IMR-90 (cell line): ENCODE measurements around the gene GLT1D1. TPM values are rescaled to one million over a fixed set of nuclear protein-coding genes. Genes with fewer than 3 reads are reported as not detected.
A peak's percentile ranks its signal among the peaks of the same experiment; 100 is the strongest.

Experiments
- ATAC-seq: fragments of 200-7000 bp; cut with Tn5 transposase; 2 replicates; pipeline ENCODE4 v1.9.1; 2020; ENCODE audit warnings: low read depth, mild to moderate bottlenecking, moderate library complexity
- BruUV-seq: library from RNA; stranded (reverse); fragments of 400-500 nt; replicated peaks from 2 replicates; lab custom pipeline; 2021; lab: Mats Ljungman, UMichigan
- CTCF ChIA-PET: fragments of 300-600 bp; formaldehyde crosslinking; extraction: SDS; loops from one replicate; lab custom pipeline; 2021; ENCODE audit warnings: antibody characterized with exemption; lab: Yijun Ruan, JAX
- POLR2A ChIA-PET: fragments of 300-600 bp; sonication (Branson Sonifier 250); formaldehyde crosslinking; loops from one replicate; lab custom pipeline; 2022; ENCODE audit warnings: antibody characterized with exemption; ENCODE audit not compliant: unreplicated experiment; lab: Charles Lee
- DNase-seq: peaks from one replicate; pipeline ENCODE4 v3.0.0; 2013
- H2AFZ ChIP-seq: replicated peaks from 2 replicates; pipeline ENCODE3; 2013; ENCODE audit warnings: low read length, mild to moderate bottlenecking; ENCODE audit not compliant: poor library complexity
- H2AK5ac ChIP-seq: 2 replicates; pipeline ENCODE4 v1.6.1; 2013; ENCODE audit warnings: low read depth, low read length, inconsistent platforms
- H2AK9ac ChIP-seq: replicated peaks from 2 replicates; pipeline ENCODE3; 2013; ENCODE audit warnings: mild to moderate bottlenecking, low read depth, low read length, moderate library complexity; ENCODE audit not compliant: poor library complexity
- H2BK120ac ChIP-seq: 2 replicates; pipeline ENCODE4 v1.6.1; 2013; ENCODE audit warnings: low read depth, low read length, inconsistent platforms
- H2BK15ac ChIP-seq: 3 replicates; pipeline ENCODE4 v1.6.1; 2013; ENCODE audit warnings: low read depth, low read length, inconsistent platforms
- H2BK20ac ChIP-seq: 2 replicates; pipeline ENCODE4 v1.6.1; 2013; ENCODE audit warnings: low read depth, mild to moderate bottlenecking, inconsistent platforms, low read length, moderate library complexity
- H2BK5ac ChIP-seq: 2 replicates; pipeline ENCODE4 v1.6.1; 2013; ENCODE audit warnings: mild to moderate bottlenecking, low read depth, low read length, inconsistent platforms; ENCODE audit not compliant: poor library complexity, severe bottlenecking
- H3K14ac ChIP-seq: replicated peaks from 2 replicates; pipeline ENCODE4 v1.6.1; 2013; ENCODE audit warnings: low read depth, low read length, inconsistent platforms
- H3K18ac ChIP-seq: 2 replicates; pipeline ENCODE4 v1.6.1; 2013; ENCODE audit warnings: low read depth, low read length, control low read depth
- H3K23ac ChIP-seq: 2 replicates; pipeline ENCODE4 v1.6.1; 2013; ENCODE audit warnings: low read depth, low read length, inconsistent platforms
- H3K27ac ChIP-seq: 2 replicates; pipeline ENCODE4 v1.5.1; 2013; ENCODE audit warnings: mild to moderate bottlenecking, control low read depth, low read length; ENCODE audit not compliant: insufficient read depth
- H3K27me3 ChIP-seq: 2 replicates; pipeline ENCODE4 v1.6.1; 2013; ENCODE audit warnings: low read length; ENCODE audit not compliant: control insufficient read depth, insufficient read depth
- H3K36me3 ChIP-seq: 2 replicates; pipeline ENCODE4 v1.6.1; 2013; ENCODE audit warnings: low read length, mixed read lengths; ENCODE audit not compliant: control insufficient read depth, insufficient read depth
- H3K4ac ChIP-seq: 2 replicates; pipeline ENCODE4 v1.6.1; 2013; ENCODE audit warnings: low read depth, low read length, inconsistent platforms
- H3K4me1 ChIP-seq: 2 replicates; pipeline ENCODE4 v1.6.1; 2013; ENCODE audit warnings: low read length, mixed read lengths; ENCODE audit not compliant: control insufficient read depth, insufficient read depth
- H3K4me2 ChIP-seq: 2 replicates; pipeline ENCODE4 v1.6.1; 2013; ENCODE audit warnings: low read depth, mild to moderate bottlenecking, control low read depth, low read length, moderate library complexity
- H3K4me3 ChIP-seq: 2 replicates; pipeline ENCODE4 v1.5.1; 2013; ENCODE audit warnings: low read depth, mild to moderate bottlenecking, control low read depth, low read length, moderate library complexity; ENCODE audit not compliant: insufficient read depth
- H3K56ac ChIP-seq: 2 replicates; pipeline ENCODE4 v1.6.1; 2013; ENCODE audit warnings: low read length, inconsistent platforms; ENCODE audit not compliant: insufficient read depth; ENCODE audit errors: extremely low read depth
- H3K79me1 ChIP-seq, 2 experiments: 2 replicates each; pipeline ENCODE4 v1.6.1; 2013; ENCODE audit warnings: low read length in 2 of 2, inconsistent platforms in 1 of 2, low read depth in 1 of 2
- H3K9ac ChIP-seq: 2 replicates; pipeline ENCODE4 v1.6.1; 2013; ENCODE audit warnings: low read depth, low read length, control low read depth
- H3K9me1 ChIP-seq: 2 replicates; pipeline ENCODE4 v1.6.1; 2013; ENCODE audit warnings: low read length, inconsistent platforms; ENCODE audit not compliant: insufficient read depth
- H3K9me3 ChIP-seq: 2 replicates; pipeline ENCODE4 v1.6.1; 2013; ENCODE audit warnings: low read length; ENCODE audit not compliant: control insufficient read depth, insufficient read depth
- H4K20me1 ChIP-seq: 2 replicates; pipeline ENCODE4 v1.6.1; 2013; ENCODE audit warnings: low read length, inconsistent platforms; ENCODE audit not compliant: insufficient read depth
- H4K5ac ChIP-seq: 2 replicates; pipeline ENCODE4 v1.6.1; 2013; ENCODE audit warnings: mild to moderate bottlenecking, low read depth, low read length, control low read depth
- H4K8ac ChIP-seq, 2 experiments: 2 replicates each; pipeline ENCODE4 v1.6.1; 2013; ENCODE audit warnings: low read depth in 2 of 2, low read length in 2 of 2, control low read depth in 1 of 2, inconsistent platforms in 1 of 2
- H4K91ac ChIP-seq: 2 replicates; pipeline ENCODE4 v1.6.1; 2013; ENCODE audit warnings: low read depth, low read length, inconsistent platforms; ENCODE audit not compliant: insufficient read depth
- BHLHE40 ChIP-seq: fragments of 150-350 bp; IDR thresholded peaks from 2 replicates; pipeline ENCODE4 v1.6.1; 2016; ENCODE audit warnings: mild to moderate bottlenecking, low read depth, low read length
- CEBPB ChIP-seq: IDR thresholded peaks from 2 replicates; pipeline ENCODE4 v1.6.1; 2012; ENCODE audit warnings: low read depth, low read length, improper control_type of control experiment
- CHD1 ChIP-seq: IDR thresholded peaks from 2 replicates; pipeline ENCODE4 v1.6.1; 2012; ENCODE audit warnings: low read depth, low read length, improper control_type of control experiment
- FOS ChIP-seq: fragments of 150-350 bp; IDR thresholded peaks from 2 replicates; pipeline ENCODE4 v1.6.1; 2016; ENCODE audit warnings: low read depth, low read length
- MAFK ChIP-seq: IDR thresholded peaks from 2 replicates; pipeline ENCODE4 v1.6.1; 2012; ENCODE audit warnings: low read depth, low read length, improper control_type of control experiment
- MAZ ChIP-seq: IDR thresholded peaks from 2 replicates; pipeline ENCODE4 v1.6.1; 2012; ENCODE audit warnings: low read depth, mild to moderate bottlenecking, low read length, improper control_type of control experiment, moderate library complexity, borderline replicate concordance
- MXI1 ChIP-seq: IDR thresholded peaks from 2 replicates; pipeline ENCODE4 v1.6.1; 2012; ENCODE audit warnings: low read depth, mild to moderate bottlenecking, low read length, moderate library complexity, borderline replicate concordance
- NFE2L2 ChIP-seq: fragments of 150-350 bp; IDR thresholded peaks from 2 replicates; pipeline ENCODE4 v1.6.1; 2016; ENCODE audit warnings: low read depth, mild to moderate bottlenecking, low read length
- POLR2A ChIP-seq: IDR thresholded peaks from 2 replicates; pipeline ENCODE4 v1.6.1; 2012; ENCODE audit warnings: mild to moderate bottlenecking, low read depth, low read length
- RAD21 ChIP-seq: IDR thresholded peaks from 2 replicates; pipeline ENCODE4 v1.6.1; 2012; ENCODE audit warnings: low read length, improper control_type of control experiment
- RCOR1 ChIP-seq: IDR thresholded peaks from 2 replicates; pipeline ENCODE4 v1.6.1; 2012; ENCODE audit warnings: mild to moderate bottlenecking, low read length, improper control_type of control experiment; ENCODE audit not compliant: insufficient replicate concordance
- RFX5 ChIP-seq: IDR thresholded peaks from 2 replicates; pipeline ENCODE4 v1.8.0; 2012; ENCODE audit warnings: low read depth, mild to moderate bottlenecking, low read length, moderate library complexity
- SMC3 ChIP-seq: fragments of 150-350 bp; IDR thresholded peaks from 2 replicates; pipeline ENCODE4 v1.6.1; 2016; ENCODE audit warnings: low read depth, mild to moderate bottlenecking, antibody characterized with exemption, low read length, moderate library complexity
- WGBS, 2 experiments: methylation state at CpG; one replicate each; pipeline versions ENCODE4 v1.1.5 to v1.1.7; 2013; ENCODE audit warnings: missing lambda C conversion rate in 2 of 2; ENCODE audit not compliant: insufficient read length in 1 of 2; ENCODE audit errors: extremely low coverage in 2 of 2; 5-methylcytosine and 5-hydroxymethylcytosine counted together
- dilution Hi-C: fragments of 300-500 bp; cut with HindIII; formaldehyde crosslinking; loops from one replicate; pipeline ENCODE4 v1.14.3; 2018; ENCODE audit warnings: low sequenced_read_pairs; ENCODE audit not compliant: unreplicated experiment
- in situ Hi-C: fragments of 300-500 bp; cut with MboI; formaldehyde crosslinking; loops from 3 replicates; pipeline ENCODE4 v1.14.3; 2019; ENCODE audit warnings: low sequenced_read_pairs, inconsistent platforms, mixed read lengths
- intact Hi-C: fragments of 100-400 bp; cut with micrococcal nuclease; formaldehyde crosslinking; loops from 2 replicates; pipeline ENCODE4 v1.10.0; 2022
- polyA plus RNA-seq, 3 experiments: library from polyadenylated mRNA; depleted of rRNA; stranded (reverse); fragments of >200 nt; gene quantifications; 2 replicates each; pipeline ENCODE4 v1.2.3, GENCODE V29; 2012; ENCODE audit warnings: low replicate concordance in 1 of 3
- total RNA-seq: library from RNA; depleted of rRNA; stranded (reverse); fragments of >200 nt; gene quantifications from 2 replicates; pipeline ENCODE4 v1.2.3, GENCODE V29; 2012
- TF ChIP-seq, protein P1 (sequence below): fragments of 150-350 bp; IDR thresholded peaks from 2 replicates; pipeline ENCODE4 v1.6.1; 2016; ENCODE audit warnings: low read depth, mild to moderate bottlenecking, low read length, moderate library complexity, borderline replicate concordance
- TF ChIP-seq, protein P2 (sequence below): conservative IDR thresholded peaks from 2 replicates; pipeline ENCODE4 v1.5.1; 2012; ENCODE audit warnings: mild to moderate bottlenecking, low read depth, low read length, improper control_type of control experiment

The GLT1D1 gene
- total and polyA plus RNA-seq, 2 of the 4 experiments (the other 2 are of a cell fraction): not detected

DNA sequence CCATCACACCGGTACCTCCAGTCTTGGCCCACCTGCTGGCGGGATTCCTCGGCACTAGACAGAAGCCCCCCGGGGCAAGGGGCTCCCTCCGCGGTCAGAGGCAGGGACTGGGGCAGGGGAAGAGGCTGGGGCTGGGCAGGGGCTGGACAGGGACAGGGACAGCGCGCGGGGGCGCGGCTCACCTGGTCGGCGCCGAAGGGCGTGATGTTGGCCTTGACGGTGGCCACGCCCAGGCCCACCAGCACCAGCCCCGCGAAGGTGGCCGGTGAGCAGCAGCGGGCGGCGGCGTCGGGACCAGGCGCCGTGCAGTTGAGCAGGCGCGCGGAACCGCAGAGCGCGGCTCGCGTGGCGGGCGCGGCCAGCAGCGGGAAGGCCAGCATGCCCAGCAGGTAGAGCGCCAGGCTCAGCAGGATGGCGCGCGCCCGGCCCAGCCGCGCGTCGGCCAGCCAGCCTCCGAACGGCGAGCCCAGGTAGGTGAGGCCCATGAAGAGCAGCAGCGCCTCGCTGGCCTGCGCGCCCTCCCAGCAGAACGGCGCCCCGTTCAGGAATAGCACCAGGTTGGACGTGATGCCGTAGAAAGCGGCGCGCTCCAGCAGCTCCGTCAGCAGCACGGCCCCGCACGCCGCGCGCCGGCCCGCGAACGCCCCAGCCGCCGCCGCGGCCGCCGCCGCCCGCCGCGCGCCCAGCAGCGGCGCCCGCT is 29.9 kb upstream of the GLT1D1 start:
- Histone ChIP-seq H2AK9ac (peak overlapping the region; percentile 96), H3K36me3 (0 out of 2 replicates have a peak, but pooled peaks cover 5% of the 10 kb centered on the region), H4K5ac (peak overlapping the region; percentile 89), H3K18ac (no peak overlapping the region), H3K79me1 (peaks cover 11 to 39% of the 10 kb centered on the region in 2 experiments), H3K9me1 (peaks cover under 1% of the 10 kb centered on the region; the same call in 1 of the 2 replicates), H4K91ac (peak overlapping the region; percentile 53), H3K4me2 (peak overlapping the region; percentile 88), H2BK20ac (no peak overlapping the region), H2AK5ac (no peak overlapping the region), H3K56ac (no peak overlapping the region), H3K9me3 (no peaks in the 10 kb centered on the region; the same call in 1 of the 2 replicates), H3K14ac (no peak overlapping the region), H3K9ac (peak overlapping the region; percentile 80), H3K23ac (no peak overlapping the region), H4K20me1 (peaks cover 4% of the 10 kb centered on the region), H2BK15ac (no peak overlapping the region), H3K4me1 (peaks cover 3% of the 10 kb centered on the region; the same call in 1 of the 2 replicates), H4K8ac (peak overlapping the region; percentile 64 to 87; a peak in 3 of 4 replicates), H2AFZ (peak overlapping the region; percentile 96), H2BK120ac (no peak overlapping the region), H3K27ac (peak overlapping the region; percentile 51), H3K4ac (peak overlapping the region; percentile 81), H3K4me3 (peak overlapping the region; percentile 73), H3K27me3 (no peaks in the 10 kb centered on the region), H2BK5ac (peak overlapping the region; percentile 72)
- intact Hi-C loops: no loop called here
- dilution Hi-C loops: no loop called here
- DNase-seq (no peak), ATAC-seq (peak; percentile 56)
- 0% methylated on average over 41 of the region's 88 CpGs; no CpG with 5 or more reads in 1 of the 2 experiments for WGBS, 2 experiments
- POLR2A ChIA-PET: no interaction called here
- CTCF ChIA-PET: no interaction called here
- no TSS peak for BruUV-seq
- in situ Hi-C loops: no loop called here
- TF ChIP-seq SMC3 (no peak), CEBPB (no peak), RCOR1 (no peak), RFX5 (no peak), POLR2A (no peak), FOS (no peak), CHD1 (no peak), RAD21 (no peak), MAZ (no peak), NFE2L2 (no peak), BHLHE40 (no peak), MAFK (no peak), MXI1 (no peak)
- TF ChIP-seq, protein P1, sequence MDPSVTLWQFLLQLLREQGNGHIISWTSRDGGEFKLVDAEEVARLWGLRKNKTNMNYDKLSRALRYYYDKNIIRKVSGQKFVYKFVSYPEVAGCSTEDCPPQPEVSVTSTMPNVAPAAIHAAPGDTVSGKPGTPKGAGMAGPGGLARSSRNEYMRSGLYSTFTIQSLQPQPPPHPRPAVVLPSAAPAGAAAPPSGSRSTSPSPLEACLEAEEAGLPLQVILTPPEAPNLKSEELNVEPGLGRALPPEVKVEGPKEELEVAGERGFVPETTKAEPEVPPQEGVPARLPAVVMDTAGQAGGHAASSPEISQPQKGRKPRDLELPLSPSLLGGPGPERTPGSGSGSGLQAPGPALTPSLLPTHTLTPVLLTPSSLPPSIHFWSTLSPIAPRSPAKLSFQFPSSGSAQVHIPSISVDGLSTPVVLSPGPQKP: no peak
- TF ChIP-seq, protein P2, sequence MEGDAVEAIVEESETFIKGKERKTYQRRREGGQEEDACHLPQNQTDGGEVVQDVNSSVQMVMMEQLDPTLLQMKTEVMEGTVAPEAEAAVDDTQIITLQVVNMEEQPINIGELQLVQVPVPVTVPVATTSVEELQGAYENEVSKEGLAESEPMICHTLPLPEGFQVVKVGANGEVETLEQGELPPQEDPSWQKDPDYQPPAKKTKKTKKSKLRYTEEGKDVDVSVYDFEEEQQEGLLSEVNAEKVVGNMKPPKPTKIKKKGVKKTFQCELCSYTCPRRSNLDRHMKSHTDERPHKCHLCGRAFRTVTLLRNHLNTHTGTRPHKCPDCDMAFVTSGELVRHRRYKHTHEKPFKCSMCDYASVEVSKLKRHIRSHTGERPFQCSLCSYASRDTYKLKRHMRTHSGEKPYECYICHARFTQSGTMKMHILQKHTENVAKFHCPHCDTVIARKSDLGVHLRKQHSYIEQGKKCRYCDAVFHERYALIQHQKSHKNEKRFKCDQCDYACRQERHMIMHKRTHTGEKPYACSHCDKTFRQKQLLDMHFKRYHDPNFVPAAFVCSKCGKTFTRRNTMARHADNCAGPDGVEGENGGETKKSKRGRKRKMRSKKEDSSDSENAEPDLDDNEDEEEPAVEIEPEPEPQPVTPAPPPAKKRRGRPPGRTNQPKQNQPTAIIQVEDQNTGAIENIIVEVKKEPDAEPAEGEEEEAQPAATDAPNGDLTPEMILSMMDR: no peak
